Keratinocyte (primary cell): Measurements from ENCODE around the gene ARHGAP6. TPM values are rescaled to one million over a fixed set of nuclear protein-coding genes. Genes with fewer than 3 reads are reported as not detected.

Experiments
- DNase-seq: peaks from one replicate; pipeline ENCODE4 v3.0.0-alpha.2; 2011; ENCODE audit warnings: low read depth, missing footprints, low spot score
- FAIRE-seq: peaks from 2 replicates; lab custom pipeline; 2011; peaks lifted over from hg19 to GRCh38; lab: Jason Lieb, UNC
- H2AFZ ChIP-seq: 2 replicates; pipeline ENCODE4 v1.6.0; 2012; ENCODE audit warnings: low read length, control low read depth, inconsistent platforms; ENCODE audit not compliant: control insufficient read depth
- H3K27ac ChIP-seq: 2 replicates; pipeline ENCODE4 v1.5.1; 2011; ENCODE audit warnings: low read length; ENCODE audit not compliant: control insufficient read depth, insufficient read depth
- H3K27me3 ChIP-seq: 3 replicates; pipeline ENCODE4 v1.6.0; 2011; ENCODE audit warnings: low read length; ENCODE audit not compliant: control insufficient read depth, insufficient read depth; ENCODE audit errors: extremely low read depth
- H3K36me3 ChIP-seq, 2 experiments: 2 replicates in 1 of 2; 3 replicates in 1 of 2; pipeline ENCODE4 v1.5.1; 2011; ENCODE audit warnings: low read length in 2 of 2, mild to moderate bottlenecking in 1 of 2; ENCODE audit not compliant: control insufficient read depth in 2 of 2, insufficient read depth in 2 of 2; ENCODE audit errors: extremely low read depth in 1 of 2
- H3K4me1 ChIP-seq: 3 replicates; pipeline ENCODE4 v1.5.1; 2011; ENCODE audit warnings: low read length; ENCODE audit not compliant: control insufficient read depth, insufficient read depth; ENCODE audit errors: extremely low read depth
- H3K4me2 ChIP-seq: 3 replicates; pipeline ENCODE4 v1.6.0; 2011; ENCODE audit warnings: low read depth, low read length; ENCODE audit not compliant: control insufficient read depth, insufficient read depth; ENCODE audit errors: extremely low read depth
- H3K4me3 ChIP-seq, 3 experiments: fragments of 200-600 bp in 1 of 3; sonication (generic) in 1 of 3; 2 replicates in 2 of 3; 3 replicates in 1 of 3; pipeline ENCODE4 v1.5.1; 2011 to 2016; ENCODE audit warnings: low read length in 3 of 3, mild to moderate bottlenecking in 3 of 3, control low read depth in 2 of 3, inconsistent platforms in 1 of 3, low read depth in 1 of 3, mixed read lengths in 1 of 3, mixed run types in 1 of 3, moderate library complexity in 1 of 3; ENCODE audit not compliant: control insufficient read depth in 2 of 3, insufficient read depth in 2 of 3; ENCODE audit errors: extremely low read depth in 1 of 3
- H3K79me2 ChIP-seq: 2 replicates; pipeline ENCODE4 v1.6.0; 2012; ENCODE audit warnings: low read length; ENCODE audit not compliant: control insufficient read depth, insufficient read depth
- H3K9ac ChIP-seq: 3 replicates; pipeline ENCODE4 v1.6.0; 2011; ENCODE audit warnings: low read length; ENCODE audit not compliant: control insufficient read depth, insufficient read depth; ENCODE audit errors: extremely low read depth
- H3K9me1 ChIP-seq: 3 replicates; pipeline ENCODE4 v1.6.0; 2011; ENCODE audit warnings: low read length; ENCODE audit not compliant: control insufficient read depth, insufficient read depth; ENCODE audit errors: extremely low read depth
- H3K9me3 ChIP-seq: 2 replicates; pipeline ENCODE4 v1.5.1; 2012; ENCODE audit warnings: low read depth, low read length; ENCODE audit not compliant: control insufficient read depth
- H4K20me1 ChIP-seq: 3 replicates; pipeline ENCODE4 v1.6.0; 2011; ENCODE audit warnings: low read length; ENCODE audit not compliant: control insufficient read depth, insufficient read depth; ENCODE audit errors: extremely low read depth
- CTCF ChIP-seq, 3 experiments: IDR thresholded peaks in 1 of 3; conservative IDR thresholded peaks in 1 of 3; optimal IDR thresholded peaks in 1 of 3; 2 replicates in 2 of 3; 3 replicates in 1 of 3; pipeline versions ENCODE3 to v1.5.1; 2011; ENCODE audit warnings: low read length in 3 of 3, mild to moderate bottlenecking in 3 of 3, moderate library complexity in 2 of 3, control low read depth in 1 of 3, inconsistent platforms in 1 of 3; ENCODE audit not compliant: insufficient read depth in 2 of 3; ENCODE audit errors: extremely low read depth in 1 of 3
- EZH2 ChIP-seq: IDR thresholded peaks from one replicate; pipeline ENCODE4 v1.6.1; 2012; ENCODE audit warnings: inconsistent platforms, mild to moderate bottlenecking, low read length, moderate library complexity
- dilution Hi-C: fragments of 300-500 bp; cut with MboI; formaldehyde crosslinking; loops from one replicate; pipeline ENCODE4 v1.7.0; 2020; ENCODE audit warnings: low sequenced_read_pairs; ENCODE audit not compliant: extremely low pct_ligation_motif_present
- polyA plus RNA-seq, 5 experiments: library from polyadenylated mRNA; depleted of rRNA in 3 of 5; stranded (reverse) in 3 of 5; stranded (forward) in 1 of 5; unstranded in 1 of 5; fragments of >200 nt; gene quantifications; 1 replicate in 1 of 5; 2 replicates in 3 of 5; 3 replicates in 1 of 5; pipeline versions ENCODE4 v1.2.1 to v1.2.3, GENCODE V29; 2011 to 2012; ENCODE audit warnings: missing spikeins in 2 of 5, low read depth in 1 of 5, low replicate concordance in 1 of 5

The ARHGAP6 gene
- polyA plus RNA-seq, 1 donor (not counting 4 experiments of a cell fraction or from before 2014, with no cell fraction given) = 0.01 TPM

- H3K4me3 ChIP-seq = no peak overlapping the region
- FAIRE-seq (no peak), DNase-seq (no peak)
- H4K20me1 ChIP-seq = no peaks in the 10 kb centered on the region
- no peaks in the 10 kb centered on the region for H3K36me3 ChIP-seq
- H3K9me1 ChIP-seq = no peaks in the 10 kb centered on the region
- no peak overlapping the region for H3K9ac ChIP-seq
- dilution Hi-C loops = no loop called here
- TF ChIP-seq CTCF (optimal IDR thresholded peaks at IDR 0.05 in 1 of 3, IDR thresholded peaks at IDR 0.05 in 1 of 3, conservative IDR thresholded peaks at IDR 0.05 in 1 of 3; ENCODE audit: extremely low read depth in 1 of 3, insufficient read depth in 2 of 3, low read length in 3 of 3) (no peak), EZH2 (no peak)
- H3K4me2 ChIP-seq = no peak overlapping the region
- no peak overlapping the region for H2AFZ ChIP-seq
- H3K27ac ChIP-seq = no peak overlapping the region
- H3K79me2 ChIP-seq = no peaks in the 10 kb centered on the region
- no peaks in the 10 kb centered on the region for H3K27me3 ChIP-seq
- no peaks in the 10 kb centered on the region for H3K4me1 ChIP-seq
- no peaks in the 10 kb centered on the region for H3K9me3 ChIP-seq
These were observed 266.9 kb downstream of the ARHGAP6 start for GRCh38 chrX:11398785-11399184.

- dilution Hi-C loops = no loop called here
- H3K79me2 ChIP-seq = no peaks in the 10 kb centered on the region
- no peaks in the 10 kb centered on the region for H3K4me1 ChIP-seq
- H3K4me2 ChIP-seq = no peak overlapping the region
- no peak overlapping the region for H3K4me3 ChIP-seq
- H4K20me1 ChIP-seq = no peaks in the 10 kb centered on the region
- TF ChIP-seq CTCF (optimal IDR thresholded peaks at IDR 0.05 in 1 of 3, IDR thresholded peaks at IDR 0.05 in 1 of 3, conservative IDR thresholded peaks at IDR 0.05 in 1 of 3; ENCODE audit: extremely low read depth in 1 of 3, insufficient read depth in 2 of 3, low read length in 3 of 3) (no peak), EZH2 (no peak)
- no peaks in the 10 kb centered on the region for H3K9me1 ChIP-seq
- H3K27ac ChIP-seq = no peak overlapping the region
- DNase-seq (no peak), FAIRE-seq (no peak)
- H3K27me3 ChIP-seq = no peaks in the 10 kb centered on the region
- no peaks in the 10 kb centered on the region for H3K36me3 ChIP-seq
- H3K9me3 ChIP-seq = no peaks in the 10 kb centered on the region
- no peak overlapping the region for H2AFZ ChIP-seq
- no peak overlapping the region for H3K9ac ChIP-seq
These were observed 267.6 kb downstream of the ARHGAP6 start for GRCh38 chrX:11398139-11398538.
